Adrenal gland (tissue), 5 donors: ENCODE data around the gene MYMK.

ENCODE experiments used
- POLR2A ChIP-seq, 2 donors: fragments of 450-650 bp; IDR thresholded peaks; one replicate each; pipeline ENCODE4 v1.6.1; 2017; ENCODE audit warnings: antibody characterized with exemption in 2 of 2, mild to moderate bottlenecking in 2 of 2, moderate library complexity in 1 of 2
- TF ChIP-seq, protein P1 (sequence below), 6 experiments: fragments of 450-650 bp in 4 of 6; fragments of 200-600 bp in 2 of 6; sonication (generic) in 1 of 6; IDR thresholded peaks; 1 replicate in 5 of 6; 2 replicates in 1 of 6; pipeline versions ENCODE4 v1.5.1 to v1.8.0; 2016 to 2021; ENCODE audit warnings: antibody characterized with exemption in 6 of 6, mild to moderate bottlenecking in 2 of 6, moderate library complexity in 1 of 6
- donor health status: DM: no; HTN: no; CAD: no.

GRCh38 chr9:133560944-133561343, 36.2 kb upstream of the MYMK start:
- TF ChIP-seq, protein P1, sequence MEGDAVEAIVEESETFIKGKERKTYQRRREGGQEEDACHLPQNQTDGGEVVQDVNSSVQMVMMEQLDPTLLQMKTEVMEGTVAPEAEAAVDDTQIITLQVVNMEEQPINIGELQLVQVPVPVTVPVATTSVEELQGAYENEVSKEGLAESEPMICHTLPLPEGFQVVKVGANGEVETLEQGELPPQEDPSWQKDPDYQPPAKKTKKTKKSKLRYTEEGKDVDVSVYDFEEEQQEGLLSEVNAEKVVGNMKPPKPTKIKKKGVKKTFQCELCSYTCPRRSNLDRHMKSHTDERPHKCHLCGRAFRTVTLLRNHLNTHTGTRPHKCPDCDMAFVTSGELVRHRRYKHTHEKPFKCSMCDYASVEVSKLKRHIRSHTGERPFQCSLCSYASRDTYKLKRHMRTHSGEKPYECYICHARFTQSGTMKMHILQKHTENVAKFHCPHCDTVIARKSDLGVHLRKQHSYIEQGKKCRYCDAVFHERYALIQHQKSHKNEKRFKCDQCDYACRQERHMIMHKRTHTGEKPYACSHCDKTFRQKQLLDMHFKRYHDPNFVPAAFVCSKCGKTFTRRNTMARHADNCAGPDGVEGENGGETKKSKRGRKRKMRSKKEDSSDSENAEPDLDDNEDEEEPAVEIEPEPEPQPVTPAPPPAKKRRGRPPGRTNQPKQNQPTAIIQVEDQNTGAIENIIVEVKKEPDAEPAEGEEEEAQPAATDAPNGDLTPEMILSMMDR (IDR thresholded peaks at IDR 0.05) = no peak
- TF ChIP-seq POLR2A (IDR thresholded peaks at IDR 0.05) = no peak
